ENCODE measurements around the gene CARD6. TPM values are rescaled to one million over a fixed set of nuclear protein-coding genes. Genes with fewer than 3 reads are reported as not detected.
A peak's percentile ranks its signal among the peaks of the same experiment; 100 is the strongest.
"Not testable (repeated sequence)": the region's sequence is repeated elsewhere in the genome, so short reads cannot be mapped to it uniquely, and the experiment has no call there.

Gene CARD6, protein sequence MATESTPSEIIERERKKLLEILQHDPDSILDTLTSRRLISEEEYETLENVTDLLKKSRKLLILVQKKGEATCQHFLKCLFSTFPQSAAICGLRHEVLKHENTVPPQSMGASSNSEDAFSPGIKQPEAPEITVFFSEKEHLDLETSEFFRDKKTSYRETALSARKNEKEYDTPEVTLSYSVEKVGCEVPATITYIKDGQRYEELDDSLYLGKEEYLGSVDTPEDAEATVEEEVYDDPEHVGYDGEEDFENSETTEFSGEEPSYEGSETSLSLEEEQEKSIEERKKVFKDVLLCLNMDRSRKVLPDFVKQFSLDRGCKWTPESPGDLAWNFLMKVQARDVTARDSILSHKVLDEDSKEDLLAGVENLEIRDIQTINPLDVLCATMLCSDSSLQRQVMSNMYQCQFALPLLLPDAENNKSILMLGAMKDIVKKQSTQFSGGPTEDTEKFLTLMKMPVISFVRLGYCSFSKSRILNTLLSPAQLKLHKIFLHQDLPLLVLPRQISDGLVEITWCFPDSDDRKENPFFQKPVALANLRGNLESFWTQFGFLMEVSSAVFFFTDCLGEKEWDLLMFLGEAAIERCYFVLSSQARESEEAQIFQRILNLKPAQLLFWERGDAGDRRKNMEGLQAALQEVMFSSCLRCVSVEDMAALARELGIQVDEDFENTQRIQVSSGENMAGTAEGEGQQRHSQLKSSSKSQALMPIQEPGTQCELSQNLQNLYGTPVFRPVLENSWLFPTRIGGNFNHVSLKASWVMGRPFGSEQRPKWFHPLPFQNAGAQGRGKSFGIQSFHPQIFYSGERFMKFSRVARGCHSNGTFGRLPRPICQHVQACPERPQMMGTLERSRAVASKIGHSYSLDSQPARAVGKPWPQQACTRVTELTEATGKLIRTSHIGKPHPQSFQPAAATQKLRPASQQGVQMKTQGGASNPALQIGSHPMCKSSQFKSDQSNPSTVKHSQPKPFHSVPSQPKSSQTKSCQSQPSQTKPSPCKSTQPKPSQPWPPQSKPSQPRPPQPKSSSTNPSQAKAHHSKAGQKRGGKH
- total RNA-seq, result 1 to 10 TPM; 1.2 to 5.3 (median 2.9) TPM
- 1 to 10 TPM; 2.3 to 3.2 TPM for polyA plus RNA-seq
- 2.8 reads per million, percentile 15 among the genes with 10 or more reads in this experiment for total RNA-seq

DNA sequence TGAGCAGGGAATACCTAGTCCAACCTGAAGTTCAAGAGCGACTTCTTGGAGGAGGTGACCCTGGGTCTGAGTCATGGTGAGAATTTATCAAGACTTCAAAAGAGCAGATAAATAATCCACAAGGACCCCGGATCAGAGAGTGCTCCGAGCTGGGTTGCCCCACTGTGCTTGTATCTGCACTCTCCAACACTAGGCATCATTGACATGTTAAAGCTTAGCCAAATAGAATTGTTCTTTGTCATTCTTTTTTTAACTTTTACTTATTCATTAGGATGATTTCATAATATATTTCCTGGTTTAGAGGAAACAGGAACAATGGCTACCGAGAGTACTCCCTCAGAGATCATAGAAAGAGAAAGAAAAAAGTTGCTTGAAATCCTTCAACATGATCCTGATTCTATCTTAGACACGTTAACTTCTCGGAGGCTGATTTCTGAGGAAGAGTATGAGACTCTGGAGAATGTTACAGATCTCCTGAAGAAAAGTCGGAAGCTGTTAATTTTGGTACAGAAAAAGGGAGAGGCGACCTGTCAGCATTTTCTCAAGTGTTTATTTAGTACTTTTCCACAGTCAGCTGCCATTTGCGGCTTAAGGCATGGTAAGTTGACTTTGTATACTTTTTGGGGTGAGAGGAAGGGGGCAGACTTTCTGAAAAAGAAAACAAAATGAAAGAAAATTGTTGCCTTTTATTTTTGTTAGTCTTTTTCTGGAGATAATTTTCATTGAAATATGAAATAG is at the start of gene CARD6:
Gene CARD6, plus strand, starts transcription at position 300 of the 738 bp plus-strand sequence. Its CDS starts 16 bp downstream, at position 316.
- H3K9me3 ChIP-seq (ENCODE audit: control insufficient read depth in 2 of 3, low read length in 3 of 3), result no peaks in the 10 kb centered on the region
- H3K4me3 ChIP-seq (ENCODE audit: low read length), result peak within 1 kb of the TSS; percentile 57
- peak within 1 kb of the TSS; percentile 80 to 98 (median 85) for H3K4me3 Mint-ChIP-seq
- H3K4me1 Mint-ChIP-seq, result peaks cover 7 to 32% (median 13%) of the 10 kb centered on the region in 7 donors
- peaks cover 3 to 13% (median 3%) of the 10 kb centered on the region in 5 donors for H3K36me3 Mint-ChIP-seq
- DNase-seq, result peak in 1 of 9 donors; percentile 19
- peak within 1 kb of the TSS; percentile 64 for H3K27ac ChIP-seq (ENCODE audit: low read depth, low read length)
- H3K27me3 ChIP-seq (ENCODE audit: control insufficient read depth in 2 of 2, insufficient read depth in 2 of 2, low read length in 2 of 2), result no peaks in the 10 kb centered on the region
- peak within 1 kb of the TSS; percentile 70 to 99 (median 91) for H3K27ac Mint-ChIP-seq
- H3K4me1 ChIP-seq (ENCODE audit: control insufficient read depth in 2 of 2, insufficient read depth in 2 of 2, low read length in 2 of 2), result peaks cover 0 to 6% of the 10 kb centered on the region in 2 donors
- ChIA-PET CTCF (interaction anchor here (0.7 kb wide), 1 partner anchor 1568 kb away, joined by 3 read pairs; no protein-coding TSS in a partner anchor), POLR2A (interaction anchor here (0.6 to 1.1 kb wide), 3 partner anchors 9 to 433 kb away, joined by 3 to 5 read pairs (median 3); no protein-coding TSS in a partner anchor)
- H3K27me3 Mint-ChIP-seq, result peaks cover 0 to 7% (median 5%) of the 10 kb centered on the region in 5 donors
- peaks cover 0 to 4% (median 0%) of the 10 kb centered on the region in 11 donors for H3K9me3 Mint-ChIP-seq
- ATAC-seq, result peak; percentile 45
- H3K36me3 ChIP-seq (ENCODE audit: control insufficient read depth in 2 of 3, insufficient read depth in 3 of 3, low read length in 3 of 3), result no peaks in the 10 kb centered on the region
- intact Hi-C loops (cut with micrococcal nuclease), result no loop called here

- H3K27ac Mint-ChIP-seq, result no peak overlapping the region
- Histone ChIP-seq H3K27ac (ENCODE audit: low read depth, low read length) (no peak overlapping the region), H3K27me3 (ENCODE audit: control insufficient read depth in 2 of 2, insufficient read depth in 2 of 2, low read length in 2 of 2) (no peaks in the 10 kb centered on the region), H3K36me3 (ENCODE audit: control insufficient read depth in 2 of 3, insufficient read depth in 3 of 3, low read length in 3 of 3) (no peaks in the 10 kb centered on the region), H3K4me1 (ENCODE audit: control insufficient read depth in 2 of 2, insufficient read depth in 2 of 2, low read length in 2 of 2) (peaks cover 0 to 25% of the 10 kb centered on the region in 2 donors), H3K9me3 (ENCODE audit: control insufficient read depth in 2 of 3, low read length in 3 of 3) (no peaks in the 10 kb centered on the region), H3K4me3 (ENCODE audit: low read length) (no peak overlapping the region)
- H3K4me3 Mint-ChIP-seq, result no peak overlapping the region
- peaks cover 0 to 10% (median 4%) of the 10 kb centered on the region in 11 donors for H3K9me3 Mint-ChIP-seq
- no peaks in the 10 kb centered on the region for H3K27me3 Mint-ChIP-seq
- H3K4me1 Mint-ChIP-seq, result peaks cover 41 to 94% (median 87%) of the 10 kb centered on the region in 7 donors
- no peak for ATAC-seq
- H3K36me3 Mint-ChIP-seq, result peaks cover 0 to 42% (median 15%) of the 10 kb centered on the region in 5 donors
- DNase-seq, result no peak
- CTCF ChIA-PET, result no interaction called here
- intact Hi-C loops (cut with micrococcal nuclease), result no loop called here
- POLR2A ChIA-PET, result interaction anchor here (1.2 kb wide), 1 partner anchor 12 kb away, joined by 3 read pairs; no protein-coding TSS in a partner anchor
Measured at GRCh38 chr5:40791715-40792139, 49.4 kb upstream of the CARD6 start.

DNA sequence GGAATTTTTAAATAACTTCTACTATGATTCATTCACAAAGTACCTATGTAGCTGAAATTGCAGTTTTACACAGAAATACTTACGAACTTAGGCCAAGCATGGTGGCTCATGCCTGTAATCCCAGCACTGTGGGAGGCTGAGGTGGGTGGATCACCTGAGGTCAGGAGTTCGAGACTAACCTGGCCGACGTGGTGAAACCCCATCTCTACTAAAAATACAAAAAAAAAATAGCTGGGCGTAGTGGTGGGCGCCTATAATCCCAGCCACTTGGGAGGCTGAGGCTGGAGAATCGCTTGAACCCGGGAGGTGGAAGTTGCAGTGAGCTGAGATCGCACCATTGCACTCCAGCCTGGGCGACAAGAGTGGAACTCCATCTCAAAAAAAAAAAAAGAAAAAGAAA is 48.5 kb upstream of the CARD6 start:
- CTCF ChIA-PET; H3K9me3 Mint-ChIP-seq; H3K27me3 ChIP-seq (ENCODE audit: control insufficient read depth in 2 of 2, insufficient read depth in 2 of 2, low read length in 2 of 2); H3K4me3 Mint-ChIP-seq; H3K9me3 ChIP-seq (ENCODE audit: control insufficient read depth in 2 of 3, low read length in 3 of 3); H3K27me3 Mint-ChIP-seq; H3K27ac Mint-ChIP-seq; H3K36me3 ChIP-seq (ENCODE audit: control insufficient read depth in 2 of 3, insufficient read depth in 3 of 3, low read length in 3 of 3); intact Hi-C loops (cut with micrococcal nuclease); H3K4me3 ChIP-seq (ENCODE audit: low read length); ATAC-seq; H3K27ac ChIP-seq (ENCODE audit: low read depth, low read length); DNase-seq: not testable (repeated sequence)
- POLR2A ChIA-PET, result interaction anchor here (0.9 to 1.2 kb wide), 3 partner anchors 12 to 38 kb away, joined by 3 read pairs; no protein-coding TSS in a partner anchor
- peaks cover 0 to 28% of the 10 kb centered on the region in 2 donors for H3K4me1 ChIP-seq (ENCODE audit: control insufficient read depth in 2 of 2, insufficient read depth in 2 of 2, low read length in 2 of 2)
- Mint-ChIP-seq H3K36me3 (peaks cover 0 to 37% (median 13%) of the 10 kb centered on the region in 5 donors), H3K4me1 (peaks cover 47 to 94% (median 86%) of the 10 kb centered on the region in 7 donors)

DNA sequence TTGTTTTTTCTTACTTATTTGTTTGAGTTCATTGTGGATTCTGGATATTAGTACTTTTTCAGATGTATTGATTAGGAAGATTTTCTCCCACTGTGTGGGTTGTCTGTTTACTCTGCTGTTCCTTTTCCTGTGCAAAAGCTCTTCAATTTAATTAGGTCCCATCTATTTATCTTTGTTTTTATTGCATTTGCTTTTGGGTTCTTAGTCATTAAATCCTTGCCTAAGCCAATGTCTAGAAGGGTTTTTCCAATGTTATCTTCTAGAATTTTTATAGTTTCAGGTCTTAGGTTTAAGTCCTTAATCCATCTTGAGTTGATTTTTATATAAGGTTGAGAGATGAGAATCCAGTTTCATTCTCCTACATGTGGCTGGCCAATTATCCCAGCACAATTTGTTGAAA is 46.8 kb upstream of the CARD6 start:
- H3K9me3 ChIP-seq (ENCODE audit: control insufficient read depth in 2 of 3, low read length in 3 of 3); H3K9me3 Mint-ChIP-seq; ATAC-seq; intact Hi-C loops (cut with micrococcal nuclease); CTCF ChIA-PET; H3K36me3 ChIP-seq (ENCODE audit: control insufficient read depth in 2 of 3, insufficient read depth in 3 of 3, low read length in 3 of 3); H3K4me3 ChIP-seq (ENCODE audit: low read length); H3K27me3 ChIP-seq (ENCODE audit: control insufficient read depth in 2 of 2, insufficient read depth in 2 of 2, low read length in 2 of 2); H3K27ac Mint-ChIP-seq; H3K27ac ChIP-seq (ENCODE audit: low read depth, low read length); DNase-seq: not testable (repeated sequence)
- POLR2A ChIA-PET, result interaction anchor here (0.6 kb wide), 1 partner anchor 1131 kb away, joined by 3 read pairs; the partner anchor contains the start of gene FBXO4
- peak overlapping the region in 4 of 10 donors; percentile 19 to 39 (median 33) for H3K4me3 Mint-ChIP-seq
- peaks cover 0 to 10% (median 0%) of the 10 kb centered on the region in 5 donors for H3K27me3 Mint-ChIP-seq
- H3K4me1 Mint-ChIP-seq, result peaks cover 41 to 85% (median 75%) of the 10 kb centered on the region in 7 donors
- peaks cover 8 to 28% of the 10 kb centered on the region in 2 donors for H3K4me1 ChIP-seq (ENCODE audit: control insufficient read depth in 2 of 2, insufficient read depth in 2 of 2, low read length in 2 of 2)
- peaks cover 0 to 23% (median 4%) of the 10 kb centered on the region in 5 donors for H3K36me3 Mint-ChIP-seq

GRCh38 chr5:40794877-40795276 is 46.3 kb upstream of the CARD6 start:
- H3K4me3 ChIP-seq (ENCODE audit: low read length); H3K27me3 ChIP-seq (ENCODE audit: control insufficient read depth in 2 of 2, insufficient read depth in 2 of 2, low read length in 2 of 2); CTCF ChIA-PET; intact Hi-C loops (cut with micrococcal nuclease); ATAC-seq; DNase-seq; H3K9me3 ChIP-seq (ENCODE audit: control insufficient read depth in 2 of 3, low read length in 3 of 3); H3K27ac ChIP-seq (ENCODE audit: low read depth, low read length); H3K9me3 Mint-ChIP-seq; H3K36me3 ChIP-seq (ENCODE audit: control insufficient read depth in 2 of 3, insufficient read depth in 3 of 3, low read length in 3 of 3): not testable (repeated sequence)
- H3K36me3 Mint-ChIP-seq, result peaks cover 0 to 23% (median 4%) of the 10 kb centered on the region in 5 donors
- peaks cover 0 to 13% (median 0%) of the 10 kb centered on the region in 5 donors for H3K27me3 Mint-ChIP-seq
- H3K27ac Mint-ChIP-seq, result peak overlapping the region in 1 of 9 donors; percentile 12
- peaks cover 39 to 83% (median 70%) of the 10 kb centered on the region in 7 donors for H3K4me1 Mint-ChIP-seq
- POLR2A ChIA-PET, result interaction anchor here (0.6 kb wide), 1 partner anchor 1130 kb away, joined by 3 read pairs; the partner anchor contains the start of gene FBXO4
- H3K4me3 Mint-ChIP-seq, result peak overlapping the region in 4 of 10 donors; percentile 9 to 39 (median 20)
- peaks cover 12 to 28% of the 10 kb centered on the region in 2 donors for H3K4me1 ChIP-seq (ENCODE audit: control insufficient read depth in 2 of 2, insufficient read depth in 2 of 2, low read length in 2 of 2)
